GM23248 (cell line): ENCODE data around the gene REXO5. TPM values are rescaled to one million over a fixed set of nuclear protein-coding genes. Genes with fewer than 3 reads are reported as not detected.

ENCODE experiments used
- DNase-seq: peaks from one replicate; pipeline ENCODE4 v3.0.0-alpha.2; 2015
- H2AFZ ChIP-seq: fragments of 200-600 bp; sonication (generic); 2 replicates; pipeline ENCODE4 v1.6.1; 2016; ENCODE audit warnings: antibody characterized with exemption
- H3F3A ChIP-seq: fragments of 200-600 bp; sonication (generic); 2 replicates; pipeline ENCODE4 v1.6.1; 2016; ENCODE audit warnings: mild to moderate bottlenecking, antibody characterized with exemption, mixed run types; ENCODE audit not compliant: insufficient read depth
- H3K27ac ChIP-seq: fragments of 200-600 bp; sonication (generic); 2 replicates; pipeline ENCODE4 v1.5.1; 2016; ENCODE audit warnings: mild to moderate bottlenecking
- H3K27me3 ChIP-seq: fragments of 200-600 bp; sonication (generic); replicated peaks from 2 replicates; pipeline ENCODE4 v1.6.1; 2016; ENCODE audit warnings: mild to moderate bottlenecking; ENCODE audit not compliant: insufficient read depth
- H3K36me3 ChIP-seq: fragments of 200-600 bp; sonication (generic); 2 replicates; pipeline ENCODE4 v1.6.1; 2016; ENCODE audit warnings: low read depth, mild to moderate bottlenecking
- H3K4me1 ChIP-seq: fragments of 200-600 bp; sonication (generic); 2 replicates; pipeline ENCODE4 v1.6.1; 2016; ENCODE audit warnings: mild to moderate bottlenecking; ENCODE audit not compliant: insufficient read depth
- H3K4me2 ChIP-seq: fragments of 200-600 bp; sonication (generic); one replicate; pipeline ENCODE4 v1.6.1; 2016; ENCODE audit warnings: mild to moderate bottlenecking; ENCODE audit not compliant: unreplicated experiment
- H3K4me3 ChIP-seq: fragments of 200-600 bp; sonication (generic); 2 replicates; pipeline ENCODE4 v1.5.1; 2016; ENCODE audit warnings: mild to moderate bottlenecking
- H3K79me2 ChIP-seq: fragments of 200-600 bp; sonication (generic); 2 replicates; pipeline ENCODE4 v1.6.1; 2016; ENCODE audit warnings: mild to moderate bottlenecking; ENCODE audit not compliant: insufficient read depth
- H3K9ac ChIP-seq: fragments of 200-600 bp; sonication (generic); 2 replicates; pipeline ENCODE4 v1.6.1; 2016; ENCODE audit warnings: mild to moderate bottlenecking
- H3K9me2 ChIP-seq: fragments of 200-600 bp; sonication (generic); 2 replicates; pipeline ENCODE4 v1.6.1; 2016; ENCODE audit warnings: mixed run types, mild to moderate bottlenecking, moderate library complexity; ENCODE audit not compliant: insufficient read depth
- H3K9me3 ChIP-seq: fragments of 200-600 bp; sonication (generic); one replicate; pipeline ENCODE4 v1.6.1; 2017; ENCODE audit warnings: low read depth
- H4K20me1 ChIP-seq: fragments of 200-600 bp; sonication (generic); 2 replicates; pipeline ENCODE4 v1.6.0; 2016; ENCODE audit not compliant: insufficient read depth
- EZH2 ChIP-seq: fragments of 200-600 bp; sonication (generic); IDR thresholded peaks from 2 replicates; pipeline ENCODE4 v1.6.1; 2018; ENCODE audit warnings: antibody characterized with exemption, mild to moderate bottlenecking; ENCODE audit not compliant: insufficient read depth, poor library complexity, severe bottlenecking
- EZH2phosphoT487 ChIP-seq: fragments of 200-600 bp; sonication (generic); IDR thresholded peaks from 2 replicates; pipeline ENCODE4 v1.6.1; 2018; ENCODE audit warnings: antibody characterized with exemption, moderate library complexity, mild to moderate bottlenecking, low read depth; ENCODE audit not compliant: insufficient read depth
- WGBS, 2 experiments: methylation state at CpG; one replicate each; pipeline ENCODE4 v1.1.6; 2015 to 2017; ENCODE audit warnings: low lambda C conversion rate in 2 of 2, low coverage in 1 of 2; ENCODE audit errors: missing lambda C conversion rate in 2 of 2; 5-methylcytosine and 5-hydroxymethylcytosine counted together
- in situ Hi-C: fragments of 300-500 bp; cut with MboI; formaldehyde crosslinking; loops from 2 replicates; pipeline ENCODE4 v1.15.0; 2020
- polyA plus RNA-seq: library from polyadenylated mRNA; unstranded; fragments of >200 nt; fragmentation: Nextera tagmentation; extraction: Ambion mirVana; gene quantifications from 2 replicates; pipeline ENCODE4 v1.2.1, GENCODE V29; 2016
- total RNA-seq: library from RNA; depleted of rRNA; stranded (reverse); fragments of >200 nt; shearing (Covaris generic); gene quantifications from 2 replicates; pipeline ENCODE4 v1.2.3, GENCODE V29; 2014

Gene REXO5
- total and polyA plus RNA-seq, 2 experiments from 2014 or later: 3.5 to 7.0 TPM

DNA sequence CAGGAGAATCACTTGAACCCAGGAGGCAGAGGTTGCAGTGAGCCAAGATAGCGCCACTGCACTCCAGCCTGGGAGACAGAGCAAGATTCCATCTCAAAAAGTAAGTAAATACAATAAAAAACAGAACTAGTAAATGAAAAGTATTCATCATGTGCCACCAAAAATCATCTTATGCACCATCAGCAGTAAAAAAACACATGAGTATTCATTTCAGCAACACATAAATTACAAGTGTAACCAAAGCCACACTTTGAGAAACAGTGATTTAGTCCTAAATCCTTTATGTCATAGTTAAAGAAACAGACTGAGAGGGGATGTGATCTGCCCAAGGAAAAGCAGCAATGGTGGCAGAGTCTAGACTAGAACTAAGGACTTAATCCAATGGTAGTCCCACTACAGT is 80.9 kb downstream of the REXO5 start:
- H3K27ac ChIP-seq: no peak overlapping the region
- H3K4me3 ChIP-seq: no peak overlapping the region
- H3K27me3 ChIP-seq: no peaks in the 10 kb centered on the region
- peaks cover 36% of the 10 kb centered on the region for H4K20me1 ChIP-seq
- H3K9ac ChIP-seq: no peak overlapping the region
- H3K36me3 ChIP-seq: peaks cover 4% of the 10 kb centered on the region; the same call in 1 of the 2 replicates
- peaks cover 34% of the 10 kb centered on the region; the same call in 1 of the 2 replicates for H3F3A ChIP-seq
- no peak for DNase-seq
- in situ Hi-C loops: no loop called here
- 88 to 100% methylated on average over 1 of the region's 1 CpG for WGBS, 2 experiments
- no peaks in the 10 kb centered on the region for H3K9me3 ChIP-seq
- H3K79me2 ChIP-seq: peaks cover 100% of the 10 kb centered on the region
- no peaks in the 10 kb centered on the region for H3K9me2 ChIP-seq
- peaks cover 15% of the 10 kb centered on the region for H3K4me1 ChIP-seq
- TF ChIP-seq EZH2phosphoT487: no peak
- H2AFZ ChIP-seq: no peak overlapping the region
- no peak overlapping the region for H3K4me2 ChIP-seq

DNA sequence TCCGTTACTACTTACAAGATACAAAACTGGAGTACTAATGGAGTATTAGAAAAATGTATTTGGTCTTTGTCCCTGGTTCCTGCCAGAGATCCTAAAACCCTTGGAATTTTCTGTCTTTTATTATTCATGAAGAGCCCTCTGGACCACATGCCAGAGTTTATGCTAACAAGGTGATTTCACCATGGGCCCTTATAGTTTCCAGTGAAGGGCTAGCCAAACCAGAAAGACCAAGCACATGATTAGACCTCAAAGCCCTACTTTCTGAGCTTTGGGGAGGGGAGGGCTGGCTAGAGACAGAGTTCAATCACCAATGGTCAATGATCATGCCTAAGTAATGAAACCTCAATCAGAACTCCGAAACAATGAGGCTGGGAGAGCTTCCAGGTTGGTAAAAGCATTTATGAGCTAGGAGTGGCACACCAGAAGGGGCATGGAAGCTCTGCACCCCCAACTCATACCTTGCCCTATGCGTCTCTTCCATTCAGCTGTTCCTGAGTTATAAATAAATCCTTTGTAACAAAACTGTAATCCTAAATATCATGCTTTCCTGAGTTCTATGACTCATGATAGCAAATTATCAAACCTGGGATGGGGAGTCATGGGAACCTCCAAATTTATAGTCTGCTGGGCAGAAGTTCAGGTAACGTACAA is 83.4 kb downstream of the REXO5 start:
- no peak for DNase-seq
- TF ChIP-seq EZH2 (no peak), EZH2phosphoT487 (no peak)
- in situ Hi-C loops: no loop called here
- no peak overlapping the region for H3K27ac ChIP-seq
- no peak overlapping the region for H2AFZ ChIP-seq
- H3K9ac ChIP-seq: no peak overlapping the region
- H3K9me2 ChIP-seq: no peaks in the 10 kb centered on the region
- peaks cover 11% of the 10 kb centered on the region; the same call in 1 of the 2 replicates for H3K36me3 ChIP-seq
- H3K79me2 ChIP-seq: peaks cover 100% of the 10 kb centered on the region
- H3K4me2 ChIP-seq: no peak overlapping the region
- H3K4me1 ChIP-seq: no peaks in the 10 kb centered on the region; the same call in 1 of the 2 replicates
- WGBS, 2 experiments: 95 to 97% methylated on average over 4 of the region's 4 CpGs
- no peaks in the 10 kb centered on the region for H3K27me3 ChIP-seq
- H3K4me3 ChIP-seq: no peak overlapping the region
- H4K20me1 ChIP-seq: peaks cover 36% of the 10 kb centered on the region
- H3F3A ChIP-seq: peaks cover 18% of the 10 kb centered on the region; the same call in 1 of the 2 replicates
- H3K9me3 ChIP-seq: no peaks in the 10 kb centered on the region

DNA sequence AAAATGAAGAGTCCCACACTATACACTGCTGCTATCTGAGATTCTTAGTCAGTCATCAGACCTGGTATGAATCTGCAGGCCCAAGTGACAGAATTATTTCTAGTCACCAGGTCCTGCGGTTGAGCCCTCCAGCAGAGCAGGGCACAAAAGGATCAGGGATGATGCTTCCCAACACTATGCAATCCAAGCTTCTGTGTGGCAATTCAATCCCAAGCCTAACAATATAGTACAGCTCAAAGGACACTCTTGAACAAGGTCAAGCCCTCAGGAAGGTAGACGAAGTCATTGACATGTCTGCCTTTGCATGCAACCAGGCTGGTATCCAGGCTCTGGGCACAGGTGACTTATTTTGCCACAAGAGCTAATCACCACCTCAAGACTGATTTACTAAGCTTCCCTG is 88.1 kb downstream of the REXO5 start:
- no peaks in the 10 kb centered on the region for H3K9me3 ChIP-seq
- in situ Hi-C loops: no loop called here
- 89 to 93% methylated on average over 2 of the region's 2 CpGs for WGBS, 2 experiments

DNA sequence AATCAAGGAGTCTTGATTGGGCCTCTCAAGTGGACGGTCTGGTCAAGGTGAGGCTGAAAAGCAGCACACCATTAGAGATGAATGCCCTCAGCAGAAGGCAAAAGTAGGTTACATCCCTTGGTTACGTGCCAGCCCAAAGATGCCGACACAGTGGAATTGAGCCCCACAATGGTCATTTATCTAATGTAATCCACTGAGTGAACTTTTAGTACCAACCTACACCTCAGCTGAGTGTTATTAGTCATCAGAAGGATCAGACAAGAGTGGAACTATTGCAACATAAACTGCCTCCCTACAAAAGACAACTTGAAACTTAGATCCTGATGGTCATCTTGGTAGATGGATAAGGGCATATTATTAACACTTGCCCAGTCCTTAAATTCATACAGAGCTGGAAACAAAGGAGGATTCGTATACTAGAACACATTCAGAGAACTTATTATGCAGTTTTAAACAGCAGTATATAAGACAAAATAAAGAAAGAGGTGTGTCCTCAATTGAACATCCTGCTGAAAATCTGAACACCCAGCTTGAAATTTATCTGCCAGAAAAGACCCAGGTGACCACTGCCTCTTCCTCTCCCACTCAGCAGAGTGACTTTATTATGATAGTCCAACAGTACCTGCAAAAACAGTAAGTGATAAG is 91.0 kb downstream of the REXO5 start:
- H3K9me2 ChIP-seq: no peaks in the 10 kb centered on the region
- TF ChIP-seq EZH2 (no peak), EZH2phosphoT487 (no peak)
- H3K4me1 ChIP-seq: peaks cover 33% of the 10 kb centered on the region
- H2AFZ ChIP-seq: no peak overlapping the region
- peaks cover 95% of the 10 kb centered on the region for H3K79me2 ChIP-seq
- peak overlapping the region; percentile 97 for H3K27ac ChIP-seq
- H4K20me1 ChIP-seq: peaks cover 15% of the 10 kb centered on the region
- 82 to 84% methylated on average over 4 of the region's 4 CpGs for WGBS, 2 experiments
- in situ Hi-C loops: no loop called here
- H3K9ac ChIP-seq: no peak overlapping the region
- H3K4me3 ChIP-seq: peak overlapping the region; percentile 88
- peak overlapping the region; percentile 100 for H3K4me2 ChIP-seq
- peaks cover 26% of the 10 kb centered on the region for H3K36me3 ChIP-seq
- no peaks in the 10 kb centered on the region for H3K9me3 ChIP-seq
- peak; percentile 80 for DNase-seq
- H3K27me3 ChIP-seq: no peaks in the 10 kb centered on the region
- H3F3A ChIP-seq: peaks cover 44% of the 10 kb centered on the region

More for the DNA sequence above, 88.1 kb downstream of the REXO5 start:
- no peak for DNase-seq
- H3K27me3 ChIP-seq: no peaks in the 10 kb centered on the region
- peaks cover 24% of the 10 kb centered on the region for H3K4me1 ChIP-seq
- H3K4me3 ChIP-seq: no peak overlapping the region
- peaks cover 29% of the 10 kb centered on the region for H3F3A ChIP-seq
- no peak overlapping the region for H3K9ac ChIP-seq
- no peak overlapping the region for H3K4me2 ChIP-seq
- H4K20me1 ChIP-seq: peaks cover 23% of the 10 kb centered on the region
- TF ChIP-seq EZH2: no peak
- TF ChIP-seq EZH2phosphoT487: no peak
- H3K27ac ChIP-seq: no peak overlapping the region
- H3K9me2 ChIP-seq: no peaks in the 10 kb centered on the region
- peaks cover 100% of the 10 kb centered on the region for H3K79me2 ChIP-seq
- peaks cover 31% of the 10 kb centered on the region for H3K36me3 ChIP-seq
- no peak overlapping the region for H2AFZ ChIP-seq
